Measurements from ENCODE around the gene KRT25.

DNA sequence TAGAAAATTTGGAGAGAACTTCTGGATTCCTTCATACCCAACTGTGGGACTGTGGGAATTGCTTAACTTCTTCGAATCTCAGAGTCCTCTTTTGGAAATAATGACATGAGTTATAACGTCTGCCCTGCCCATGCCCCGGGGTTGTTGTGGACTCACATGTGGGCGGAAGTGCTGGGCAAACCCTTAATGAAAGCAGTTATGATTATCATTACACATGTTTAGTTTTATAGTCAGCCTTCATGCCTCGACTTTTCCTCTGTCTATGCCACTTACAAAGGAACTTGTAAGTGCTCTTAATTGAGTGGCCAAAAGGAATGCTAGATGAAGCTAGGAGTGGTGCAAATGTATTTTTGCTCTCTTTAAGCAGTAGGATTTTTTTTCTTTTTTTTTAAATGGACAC lies 23.3 kb upstream of the KRT25 start:
- TF ChIP-seq, protein P1, sequence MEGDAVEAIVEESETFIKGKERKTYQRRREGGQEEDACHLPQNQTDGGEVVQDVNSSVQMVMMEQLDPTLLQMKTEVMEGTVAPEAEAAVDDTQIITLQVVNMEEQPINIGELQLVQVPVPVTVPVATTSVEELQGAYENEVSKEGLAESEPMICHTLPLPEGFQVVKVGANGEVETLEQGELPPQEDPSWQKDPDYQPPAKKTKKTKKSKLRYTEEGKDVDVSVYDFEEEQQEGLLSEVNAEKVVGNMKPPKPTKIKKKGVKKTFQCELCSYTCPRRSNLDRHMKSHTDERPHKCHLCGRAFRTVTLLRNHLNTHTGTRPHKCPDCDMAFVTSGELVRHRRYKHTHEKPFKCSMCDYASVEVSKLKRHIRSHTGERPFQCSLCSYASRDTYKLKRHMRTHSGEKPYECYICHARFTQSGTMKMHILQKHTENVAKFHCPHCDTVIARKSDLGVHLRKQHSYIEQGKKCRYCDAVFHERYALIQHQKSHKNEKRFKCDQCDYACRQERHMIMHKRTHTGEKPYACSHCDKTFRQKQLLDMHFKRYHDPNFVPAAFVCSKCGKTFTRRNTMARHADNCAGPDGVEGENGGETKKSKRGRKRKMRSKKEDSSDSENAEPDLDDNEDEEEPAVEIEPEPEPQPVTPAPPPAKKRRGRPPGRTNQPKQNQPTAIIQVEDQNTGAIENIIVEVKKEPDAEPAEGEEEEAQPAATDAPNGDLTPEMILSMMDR (conservative IDR thresholded peaks at IDR 0.05; ENCODE audit: low read length), result no peak
- no peak for TF ChIP-seq EZH2phosphoT487 (IDR thresholded peaks at IDR 0.05; ENCODE audit: borderline replicate concordance)

Measured in Loucy (cell line).